ENCODE data around the gene UEVLD.
"Not testable (repeated sequence)": the region's sequence is repeated elsewhere in the genome, so short reads cannot be mapped to it uniquely, and the experiment has no call there.

Gene UEVLD

GRCh38 chr11:18588297-18589252 lies at the start of gene UEVLD:
Gene UEVLD (minus strand): TSS chr11:18588734. CDS start chr11:18588654, 80 bp downstream.
- no peak for FAIRE-seq

- FAIRE-seq = peak; percentile 86
These were observed 45.9 kb upstream of the UEVLD start, which contains the start of gene SPTY2D1 for GRCh38 chr11:18634140-18635032. Gene SPTY2D1 (minus strand): TSS chr11:18634342. CDS start chr11:18634257, 85 bp downstream.

- FAIRE-seq = no peak
These were observed 45.0 kb upstream of the UEVLD start for GRCh38 chr11:18633256-18634139.

GRCh38 chr11:18632841-18633240 lies 44.3 kb upstream of the UEVLD start:
- no peak for FAIRE-seq

- FAIRE-seq = no peak
These were observed 35.6 kb upstream of the UEVLD start for GRCh38 chr11:18624161-18624560.

GRCh38 chr11:18623707-18624106 lies 35.2 kb upstream of the UEVLD start:
- FAIRE-seq = no peak

GRCh38 chr11:18618342-18619025 lies 29.9 kb upstream of the UEVLD start:
- FAIRE-seq = no peak

- FAIRE-seq = no peak
These were observed 29.3 kb upstream of the UEVLD start for GRCh38 chr11:18617688-18618341.

GRCh38 chr11:18615628-18616392 lies 27.3 kb upstream of the UEVLD start:
- no peak for FAIRE-seq

- FAIRE-seq = no peak
These were observed 26.1 kb upstream of the UEVLD start for GRCh38 chr11:18614667-18615066.

GRCh38 chr11:18612394-18612793 lies 23.9 kb upstream of the UEVLD start:
- FAIRE-seq = no peak

GRCh38 chr11:18611196-18611595 lies 22.7 kb upstream of the UEVLD start:
- FAIRE-seq = no peak

GRCh38 chr11:18608376-18608775 lies 19.8 kb upstream of the UEVLD start:
- FAIRE-seq = no peak

- no peak for FAIRE-seq
These were observed 12.5 kb upstream of the UEVLD start for GRCh38 chr11:18600915-18601569.

- no peak for FAIRE-seq
These were observed 11.3 kb upstream of the UEVLD start, which contains the start of gene MISFA for GRCh38 chr11:18599739-18600230. Gene MISFA (plus strand): TSS chr11:18599789. CDS start chr11:18599929, 140 bp downstream.

- FAIRE-seq = no peak
These were observed 6.6 kb upstream of the UEVLD start for GRCh38 chr11:18594999-18595749.

- FAIRE-seq = not testable (repeated sequence)
These were observed 5.6 kb upstream of the UEVLD start for GRCh38 chr11:18594088-18594487.

GRCh38 chr11:18590571-18590970 lies 2.0 kb upstream of the UEVLD start:
- FAIRE-seq = no peak

- FAIRE-seq = no peak
These were observed 6.7 kb downstream of the UEVLD start for GRCh38 chr11:18581825-18582224.
